NOMO-1 (cell line): ENCODE data around the gene TASL.
"Not testable (repeated sequence)": the region's sequence is repeated elsewhere in the genome, so short reads cannot be mapped to it uniquely, and the experiment has no call there.

Experiments used
- DNase-seq, 2 experiments: peaks; one replicate each; lab custom pipeline; 2025; ENCODE audit not compliant: unreplicated experiment in 2 of 2; lab: John Stamatoyannopoulos, UW

The TASL gene

GRCh38 chrX:30577362-30577991 lies at the start of gene TASL:
Gene TASL (minus strand): TSS chrX:30577766. CDS start chrX:30560355, 17,411 bp downstream.
- peak; percentile 93 to 98 for DNase-seq

- DNase-seq, result no peak
Measured at GRCh38 chrX:30626402-30626801, 48.8 kb upstream of the TASL start.

- DNase-seq, result no peak
Measured at GRCh38 chrX:30622361-30622760, 44.8 kb upstream of the TASL start.

GRCh38 chrX:30620980-30621618 lies 43.5 kb upstream of the TASL start:
- DNase-seq, result peak; percentile 60 to 89

- no peak for DNase-seq
Measured at GRCh38 chrX:30620125-30620524, 42.6 kb upstream of the TASL start.

- peak; percentile 53 to 55 for DNase-seq
Measured at GRCh38 chrX:30618160-30618765, 40.7 kb upstream of the TASL start.

- DNase-seq, result no peak
Measured at GRCh38 chrX:30615229-30615628, 37.7 kb upstream of the TASL start.

GRCh38 chrX:30613721-30614120 lies 36.2 kb upstream of the TASL start:
- peak; percentile 73 to 99 for DNase-seq

- DNase-seq, result peak in 1 of 2 experiments; percentile 58
Measured at GRCh38 chrX:30612250-30612655, 34.7 kb upstream of the TASL start.

GRCh38 chrX:30610026-30610425 lies 32.5 kb upstream of the TASL start:
- no peak for DNase-seq

- DNase-seq, result no peak
Measured at GRCh38 chrX:30607155-30607554, 29.6 kb upstream of the TASL start.

- not testable (repeated sequence) for DNase-seq
Measured at GRCh38 chrX:30600269-30601176, 23.0 kb upstream of the TASL start.

- peak; percentile 82 to 92 for DNase-seq
Measured at GRCh38 chrX:30597216-30598012, 19.8 kb upstream of the TASL start.

- no peak for DNase-seq
Measured at GRCh38 chrX:30593440-30594200, 16.1 kb upstream of the TASL start.

- DNase-seq, result peak in 1 of 2 experiments; percentile 60
Measured at GRCh38 chrX:30592831-30593230, 15.3 kb upstream of the TASL start.

- DNase-seq, result peak; percentile 61 to 87
Measured at GRCh38 chrX:30590368-30590767, 12.8 kb upstream of the TASL start.

- peak in 1 of 2 experiments; percentile 70 for DNase-seq
Measured at GRCh38 chrX:30589146-30589888, 11.8 kb upstream of the TASL start.

- no peak for DNase-seq
Measured at GRCh38 chrX:30586516-30586915, 8.9 kb upstream of the TASL start.

GRCh38 chrX:30582664-30583063 lies 5.1 kb upstream of the TASL start:
- DNase-seq, result no peak
